Mesothelial cell of epicardium (in vitro differentiated cells): ENCODE measurements around the gene OSCP1. TPM values are rescaled to one million over a fixed set of nuclear protein-coding genes. Genes with fewer than 3 reads are reported as not detected.

ENCODE experiments used
- DNase-seq, 2 experiments: peaks; one replicate each; pipeline ENCODE4 v3.0.0; 2021; ENCODE audit warnings: low spot score in 2 of 2; ENCODE audit not compliant: unreplicated experiment in 2 of 2
- H3K27ac Mint-ChIP-seq: 2 replicates; pipeline ENCODE4 v1.8.0; 2021; ENCODE audit warnings: mixed read lengths
- H3K27me3 Mint-ChIP-seq: 2 replicates; pipeline ENCODE4 v1.8.0; 2021; ENCODE audit warnings: low read depth, mixed read lengths
- H3K36me3 Mint-ChIP-seq: 2 replicates; pipeline ENCODE4 v1.8.0; 2021; ENCODE audit warnings: mixed read lengths
- H3K4me1 Mint-ChIP-seq: 2 replicates; pipeline ENCODE4 v1.8.0; 2021; ENCODE audit warnings: mixed read lengths
- H3K4me3 Mint-ChIP-seq: 2 replicates; pipeline ENCODE4 v1.8.0; 2021; ENCODE audit warnings: mild to moderate bottlenecking, moderate library complexity, mixed read lengths
- H3K9me3 Mint-ChIP-seq: 2 replicates; pipeline ENCODE4 v1.8.0; 2021; ENCODE audit warnings: mixed read lengths
- CTCF ChIP-seq: fragments of 200-600 bp; sonication (generic); IDR thresholded peaks from one replicate; pipeline ENCODE4 v1.5.0; 2021; ENCODE audit warnings: antibody characterized with exemption; ENCODE audit not compliant: unreplicated experiment
- total RNA-seq: library from RNA; stranded (reverse); gene quantifications from 3 replicates; pipeline ENCODE4 v1.2.1, GENCODE V29; 2021

Gene OSCP1
- total RNA-seq, 1 donor from 2014 or later, result 7.0 TPM

- no peak for DNase-seq
- peaks cover 24% of the 10 kb centered on the region for H3K4me1 Mint-ChIP-seq
- H3K27ac Mint-ChIP-seq, result peak overlapping the region; percentile 41
- H3K9me3 Mint-ChIP-seq, result no peaks in the 10 kb centered on the region
- no peak for TF ChIP-seq CTCF
- peak overlapping the region; percentile 5 for H3K4me3 Mint-ChIP-seq
- peaks cover 2% of the 10 kb centered on the region for H3K36me3 Mint-ChIP-seq
- no peaks in the 10 kb centered on the region for H3K27me3 Mint-ChIP-seq
Observed at GRCh38 chr1:36402504-36402890, 47.8 kb downstream of the OSCP1 start.

GRCh38 chr1:36401602-36402503, 48.4 kb downstream of the OSCP1 start:
- H3K27me3 Mint-ChIP-seq, result no peaks in the 10 kb centered on the region
- no peak for TF ChIP-seq CTCF
- no peaks in the 10 kb centered on the region for H3K9me3 Mint-ChIP-seq
- peaks cover 28% of the 10 kb centered on the region for H3K4me1 Mint-ChIP-seq
- H3K36me3 Mint-ChIP-seq, result no peaks in the 10 kb centered on the region
- peak overlapping the region; percentile 84 for H3K4me3 Mint-ChIP-seq
- no peak for DNase-seq
- peak overlapping the region; percentile 96 for H3K27ac Mint-ChIP-seq

GRCh38 chr1:36400825-36401601, 49.2 kb downstream of the OSCP1 start:
- DNase-seq, result peak; percentile 60 to 78
- peak overlapping the region; percentile 96 for H3K27ac Mint-ChIP-seq
- H3K27me3 Mint-ChIP-seq, result no peaks in the 10 kb centered on the region
- peaks cover 35% of the 10 kb centered on the region for H3K4me1 Mint-ChIP-seq
- H3K9me3 Mint-ChIP-seq, result no peaks in the 10 kb centered on the region
- TF ChIP-seq CTCF, result no peak
- no peaks in the 10 kb centered on the region for H3K36me3 Mint-ChIP-seq
- H3K4me3 Mint-ChIP-seq, result peak overlapping the region; percentile 84

GRCh38 chr1:36400514-36400824, 49.8 kb downstream of the OSCP1 start:
- H3K4me1 Mint-ChIP-seq, result peaks cover 35% of the 10 kb centered on the region
- TF ChIP-seq CTCF, result no peak
- no peak for DNase-seq
- H3K27me3 Mint-ChIP-seq, result no peaks in the 10 kb centered on the region
- peak overlapping the region; percentile 84 for H3K4me3 Mint-ChIP-seq
- H3K36me3 Mint-ChIP-seq, result no peaks in the 10 kb centered on the region
- H3K9me3 Mint-ChIP-seq, result no peaks in the 10 kb centered on the region
- H3K27ac Mint-ChIP-seq, result peak overlapping the region; percentile 96

- H3K27me3 Mint-ChIP-seq, result no peaks in the 10 kb centered on the region
- H3K4me3 Mint-ChIP-seq, result peak overlapping the region; percentile 96
- no peaks in the 10 kb centered on the region for H3K9me3 Mint-ChIP-seq
- peaks cover 35% of the 10 kb centered on the region for H3K4me1 Mint-ChIP-seq
- no peak for DNase-seq
- H3K27ac Mint-ChIP-seq, result peak overlapping the region; percentile 99
- TF ChIP-seq CTCF, result no peak
- no peaks in the 10 kb centered on the region for H3K36me3 Mint-ChIP-seq
Observed at GRCh38 chr1:36398370-36398977, 51.8 kb downstream of the OSCP1 start.
